D721Med (cell line): ENCODE results near the gene MAGOHB.

ENCODE experiments used
- DNase-seq: peaks from one replicate; pipeline ENCODE4 v3.0.0; 2011; ENCODE audit warnings: low spot score; ENCODE audit not compliant: insufficient read length
- FAIRE-seq: peaks from 2 replicates; lab custom pipeline; 2011; peaks lifted over from hg19 to GRCh38; lab: Jason Lieb, UNC
- CTCF ChIP-seq: IDR thresholded peaks from 2 replicates; pipeline ENCODE4 v1.5.1; 2012; ENCODE audit warnings: mild to moderate bottlenecking, control low read depth; ENCODE audit not compliant: insufficient read depth; ENCODE audit errors: missing control alignments

MAGOHB gene

GRCh38 chr12:10638728-10639127, 25.3 kb upstream of the MAGOHB start:
- FAIRE-seq, result no peak
- no peak for TF ChIP-seq CTCF
- no peak for DNase-seq

- FAIRE-seq, result no peak
- no peak for DNase-seq
- TF ChIP-seq CTCF, result no peak
Measured at GRCh38 chr12:10636611-10637010, 23.2 kb upstream of the MAGOHB start.

- no peak for DNase-seq
- TF ChIP-seq CTCF, result no peak
- no peak for FAIRE-seq
Measured at GRCh38 chr12:10636124-10636523, 22.7 kb upstream of the MAGOHB start.

GRCh38 chr12:10635306-10635705, 21.9 kb upstream of the MAGOHB start:
- no peak for TF ChIP-seq CTCF
- DNase-seq (no peak), FAIRE-seq (no peak)

- no peak for FAIRE-seq
- TF ChIP-seq CTCF, result no peak
- DNase-seq, result no peak
Measured at GRCh38 chr12:10634427-10634826, 21.0 kb upstream of the MAGOHB start.

- no peak for TF ChIP-seq CTCF
- FAIRE-seq, result no peak
- DNase-seq, result no peak
Measured at GRCh38 chr12:10633541-10633940, 20.1 kb upstream of the MAGOHB start.

- FAIRE-seq (no peak), DNase-seq (no peak)
- no peak for TF ChIP-seq CTCF
Measured at GRCh38 chr12:10632226-10632625, 18.8 kb upstream of the MAGOHB start.
